Measurements from ENCODE around the gene GRID1.
A peak's percentile ranks its signal among the peaks of the same experiment; 100 is the strongest.
"Not testable (repeated sequence)": the region's sequence is repeated elsewhere in the genome, so short reads cannot be mapped to it uniquely, and the experiment has no call there.

The GRID1 gene

DNA sequence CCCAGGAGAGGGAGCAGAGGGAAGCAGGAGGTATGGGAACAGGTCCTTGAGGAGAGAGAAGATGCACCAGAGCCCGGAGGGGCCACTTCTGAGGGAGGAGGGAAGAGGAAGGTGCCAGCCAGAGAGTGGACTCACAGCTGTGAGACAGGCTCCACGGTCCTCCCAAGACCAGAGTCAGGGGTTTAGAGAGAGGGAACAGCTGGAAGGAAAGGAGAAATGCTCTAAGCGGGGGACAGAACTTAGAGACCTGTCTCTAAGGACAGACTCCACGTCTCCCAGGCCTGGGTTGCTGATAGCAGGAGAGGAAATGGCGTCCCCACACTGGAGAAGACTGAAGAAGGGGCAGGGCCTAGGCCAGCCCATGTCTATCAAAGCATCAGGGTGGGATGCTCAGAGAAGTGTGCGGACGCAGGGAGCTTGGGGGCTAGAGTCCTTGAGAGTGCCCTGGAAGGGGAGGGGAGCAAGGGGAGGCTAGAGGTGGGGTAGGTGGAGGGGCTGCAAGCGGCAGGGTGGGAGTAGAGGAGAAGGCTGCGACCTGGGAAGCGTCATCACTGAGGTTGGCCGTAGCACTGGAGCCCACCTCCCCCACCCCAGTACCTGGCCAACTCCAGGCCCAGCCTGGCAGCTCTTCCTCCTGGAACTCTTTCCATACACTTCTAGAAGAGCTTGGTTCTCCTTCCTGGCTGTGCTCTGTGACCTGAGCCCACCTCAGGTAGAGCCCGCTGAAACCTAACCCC, 25.6 kb upstream of the GRID1 start:
- no peak for DNase-seq

DNA sequence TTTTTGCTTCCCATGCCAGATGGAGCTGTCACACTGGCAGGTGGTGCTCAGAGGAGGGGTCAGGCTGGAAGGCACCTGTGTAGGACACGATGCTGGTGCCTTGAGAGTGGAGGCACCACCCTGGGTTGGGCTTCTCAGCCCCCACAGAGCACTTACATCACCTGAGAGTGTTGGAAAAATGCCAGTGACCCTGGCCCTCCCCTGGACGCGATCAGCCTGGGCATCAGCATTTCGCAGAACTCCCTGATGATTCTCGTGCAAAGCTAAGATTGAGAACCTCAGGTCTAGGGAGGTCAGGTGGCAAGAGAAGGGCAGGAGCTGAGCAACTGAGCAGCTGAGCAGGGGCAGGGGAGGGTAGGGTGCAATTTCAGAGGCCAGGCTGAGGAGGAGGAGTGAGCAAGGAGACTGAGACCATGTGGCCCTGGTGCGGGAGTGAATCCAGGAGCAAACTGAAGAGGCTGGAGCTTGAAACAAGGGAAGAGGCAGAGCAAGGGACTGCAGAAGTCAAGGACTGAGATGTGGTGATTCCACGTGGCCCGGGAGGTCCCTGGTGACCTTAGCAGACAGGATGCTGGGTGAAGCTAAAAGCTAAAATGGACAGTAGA, 24.7 kb upstream of the GRID1 start:
- no peak for DNase-seq

- DNase-seq = no peak
Measured at GRCh38 chr10:86390337-86391120, 23.9 kb upstream of the GRID1 start.

DNA sequence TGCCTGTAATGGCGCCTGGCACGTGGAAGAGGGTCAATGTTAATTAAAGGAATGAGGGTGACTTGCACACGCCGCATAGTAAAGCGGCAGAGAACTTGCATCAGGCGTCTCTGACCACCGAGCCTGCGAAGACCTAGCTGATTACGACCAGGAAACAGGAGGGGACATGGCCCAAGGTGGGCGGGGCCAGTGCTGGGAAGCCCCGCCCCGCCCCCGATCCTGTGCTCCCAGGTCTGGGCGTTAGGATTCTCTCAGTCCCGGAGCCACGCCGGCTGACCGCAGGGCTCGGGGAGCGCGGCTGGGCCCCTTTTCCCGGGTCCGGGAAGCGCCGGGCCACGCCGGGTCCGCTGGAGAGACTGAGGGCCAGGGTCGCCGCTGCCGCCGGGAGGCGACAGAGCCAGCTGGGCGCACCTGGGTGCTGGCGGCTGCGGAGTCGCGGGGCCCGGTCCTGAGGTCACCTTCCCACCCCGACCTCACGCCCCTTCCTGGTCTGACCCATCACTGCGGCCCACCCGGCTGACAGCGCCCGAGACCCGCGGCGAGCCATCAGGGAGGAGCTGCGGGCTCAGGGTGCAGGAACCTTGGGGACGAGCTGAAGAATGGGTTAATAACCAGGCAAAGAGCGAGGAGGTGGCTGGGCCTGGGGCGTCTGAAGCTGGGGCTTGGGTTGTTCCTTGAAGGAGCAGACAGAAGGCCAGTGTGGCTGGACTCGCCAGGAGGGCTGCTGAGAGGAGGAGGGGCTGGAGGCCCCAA, 23.0 kb upstream of the GRID1 start:
- DNase-seq = no peak

DNA sequence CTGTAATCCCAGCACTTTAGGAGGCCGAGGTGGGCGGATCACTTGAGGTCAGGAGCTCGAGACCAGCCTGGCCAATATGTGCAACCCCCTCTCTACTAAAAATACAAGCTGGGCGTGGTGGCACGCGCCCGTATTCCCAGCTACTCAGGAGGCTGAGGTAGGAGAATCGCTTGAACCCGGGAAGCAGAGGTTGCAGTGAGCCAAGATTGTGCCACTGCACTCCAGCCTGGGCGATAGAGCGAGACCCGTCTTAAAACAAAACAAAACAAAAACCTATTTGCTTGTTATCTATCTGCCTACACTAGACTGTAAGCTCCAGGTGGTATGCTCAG, 22.5 kb upstream of the GRID1 start:
- DNase-seq = not testable (repeated sequence)

DNA sequence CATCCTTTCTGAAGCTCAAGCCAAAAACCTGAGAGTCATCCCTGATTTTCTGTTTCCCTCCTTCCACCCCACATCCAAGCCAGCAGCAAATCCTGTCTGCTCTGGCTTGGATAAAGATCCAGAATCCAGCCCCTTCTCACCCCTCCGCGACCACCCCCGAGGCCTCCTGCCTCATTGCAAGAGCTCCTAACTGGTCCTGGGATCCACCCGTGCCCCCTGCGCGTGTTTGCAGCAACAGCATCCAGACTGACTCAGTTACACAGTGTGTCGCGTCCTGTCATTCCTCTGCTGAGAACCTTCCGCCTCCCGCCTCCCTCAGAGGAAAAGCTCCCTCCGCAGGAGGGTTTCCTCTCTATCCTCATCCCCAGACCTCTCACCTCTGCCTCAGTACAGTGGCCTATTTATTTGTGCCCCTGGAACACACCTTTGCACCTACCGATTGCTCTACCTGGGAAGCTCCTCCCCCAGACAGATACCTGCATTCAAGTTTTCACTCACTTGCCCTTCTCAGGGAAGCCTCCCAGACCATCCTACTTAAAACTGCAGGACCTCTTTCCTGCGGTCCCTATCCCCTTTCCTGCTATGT, 21.6 kb upstream of the GRID1 start:
- DNase-seq = no peak

GRCh38 chr10:86387178-86387794, 20.7 kb upstream of the GRID1 start:
- DNase-seq = no peak

DNA sequence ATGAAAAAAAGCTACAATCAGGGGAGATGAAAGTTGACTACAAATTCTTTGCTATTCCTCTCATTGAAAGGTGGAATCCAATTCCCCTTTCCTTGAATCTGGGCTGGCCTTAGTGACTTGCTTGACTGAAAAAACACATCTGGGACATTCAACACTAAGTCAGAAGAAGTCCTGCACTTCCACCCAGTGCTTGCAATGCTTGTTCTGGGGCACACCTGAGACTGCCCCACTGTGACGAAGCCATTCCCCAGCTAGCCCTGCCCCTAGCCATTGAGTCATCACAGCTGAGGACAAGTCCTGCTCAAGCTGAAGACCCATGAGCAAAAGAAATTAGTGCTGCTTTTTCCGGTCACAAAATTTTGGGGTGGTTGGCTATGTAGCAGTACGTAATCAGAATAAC, 19.2 kb upstream of the GRID1 start:
- no peak for DNase-seq

- no peak for DNase-seq
Measured at GRCh38 chr10:86377797-86378146, 11.2 kb upstream of the GRID1 start.

- DNase-seq = peak; percentile 36
Measured at GRCh38 chr10:86376852-86377796, 10.5 kb upstream of the GRID1 start.

DNA sequence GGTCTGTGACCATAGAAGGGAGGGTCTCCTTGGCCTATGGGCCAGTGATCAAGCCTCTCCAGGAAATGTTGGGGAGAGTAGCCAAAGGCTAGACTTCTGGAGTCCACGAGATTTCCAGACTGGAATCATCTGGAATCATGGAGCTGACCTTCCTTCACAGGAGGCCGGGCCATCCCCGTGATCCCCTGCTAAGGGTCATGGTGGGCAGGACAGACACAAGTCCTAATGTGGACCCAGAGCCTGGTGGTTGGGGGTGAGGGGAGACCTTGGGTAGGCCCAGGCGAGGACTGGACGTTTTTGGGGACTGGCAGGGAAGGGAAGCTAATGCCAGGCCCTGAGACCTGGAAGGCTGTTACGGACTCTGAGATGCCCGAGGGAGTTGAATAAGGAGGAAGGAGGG, 9.8 kb upstream of the GRID1 start:
- no peak for DNase-seq

DNA sequence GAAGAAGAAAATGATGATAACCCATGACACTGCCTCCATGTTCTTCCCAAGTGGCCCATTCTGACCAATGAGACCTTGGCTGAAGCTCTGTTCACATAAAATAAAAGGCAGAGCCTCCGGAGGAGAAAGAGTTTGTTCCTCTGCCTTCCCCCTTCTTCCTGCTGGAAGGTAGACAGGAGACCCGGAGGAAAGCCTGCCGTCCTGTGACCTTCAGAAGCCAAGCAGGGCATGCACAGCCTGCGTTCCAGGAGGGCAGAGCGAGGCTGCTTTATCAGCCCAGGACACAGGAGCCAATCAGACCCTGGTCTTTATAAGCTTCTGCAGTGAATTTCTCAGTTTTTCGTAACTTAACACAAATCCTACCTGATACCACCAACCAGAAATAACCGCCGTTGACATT, 8.6 kb upstream of the GRID1 start:
- no peak for DNase-seq

DNA sequence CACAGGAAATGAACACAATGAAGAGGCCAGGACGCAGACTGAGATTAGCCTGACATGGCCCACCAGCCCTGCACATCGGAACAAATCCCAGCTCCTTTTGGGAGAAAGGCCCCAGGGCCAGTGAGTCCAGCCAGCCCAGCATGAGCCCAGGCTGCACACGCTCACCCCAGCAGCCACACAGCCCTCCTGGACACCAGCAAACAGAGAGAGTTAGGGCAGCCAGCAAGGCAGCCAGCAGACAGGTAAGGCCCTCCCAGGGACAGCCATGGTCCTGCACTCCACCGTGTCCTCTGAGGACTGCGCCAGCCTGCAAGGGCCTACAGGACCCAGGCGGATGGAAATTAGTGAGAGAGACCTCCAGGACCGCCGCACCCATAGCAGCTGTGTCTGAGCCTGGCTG, 8.1 kb upstream of the GRID1 start:
- no peak for DNase-seq

DNA sequence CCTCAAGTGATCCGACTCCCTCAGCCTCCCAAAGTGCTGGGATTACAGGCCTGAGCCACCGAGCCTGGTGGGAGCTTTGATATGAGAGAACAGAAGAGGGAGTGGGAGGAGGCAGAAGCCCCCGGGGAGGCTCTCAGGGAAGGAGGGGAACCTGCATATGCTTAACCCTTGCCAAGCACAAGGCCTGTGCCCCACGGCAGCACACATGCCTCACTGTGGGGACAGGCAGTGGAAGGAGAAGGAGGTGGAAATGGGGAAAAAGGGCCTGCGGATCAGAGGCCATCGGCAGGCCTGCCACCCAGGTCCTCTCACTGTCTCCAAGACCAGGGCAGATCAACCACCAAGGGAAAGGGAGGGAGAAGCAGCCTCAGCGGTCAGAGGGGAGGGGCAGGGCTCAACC, 7.2 kb upstream of the GRID1 start:
- DNase-seq = no peak

DNA sequence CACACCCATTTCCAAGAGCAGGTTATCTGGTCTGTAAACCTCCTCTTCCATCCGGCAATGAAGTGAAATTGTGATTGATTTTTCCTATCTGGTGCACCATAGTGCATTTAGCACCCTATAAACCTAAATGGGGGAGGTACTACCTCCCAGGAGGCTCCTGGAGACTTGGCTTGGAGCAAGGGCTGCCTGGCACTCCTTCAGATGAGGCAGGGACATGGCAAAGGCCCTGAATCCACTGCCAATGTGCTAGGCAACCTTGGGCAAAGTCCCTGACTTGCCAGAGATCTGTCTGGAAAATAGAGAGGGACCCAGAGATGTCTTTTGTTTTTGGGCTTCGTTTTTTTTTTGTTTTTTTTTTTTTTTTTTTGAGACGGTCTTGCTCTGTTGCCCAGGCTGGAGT, 6.7 kb upstream of the GRID1 start:
- no peak for DNase-seq

DNA sequence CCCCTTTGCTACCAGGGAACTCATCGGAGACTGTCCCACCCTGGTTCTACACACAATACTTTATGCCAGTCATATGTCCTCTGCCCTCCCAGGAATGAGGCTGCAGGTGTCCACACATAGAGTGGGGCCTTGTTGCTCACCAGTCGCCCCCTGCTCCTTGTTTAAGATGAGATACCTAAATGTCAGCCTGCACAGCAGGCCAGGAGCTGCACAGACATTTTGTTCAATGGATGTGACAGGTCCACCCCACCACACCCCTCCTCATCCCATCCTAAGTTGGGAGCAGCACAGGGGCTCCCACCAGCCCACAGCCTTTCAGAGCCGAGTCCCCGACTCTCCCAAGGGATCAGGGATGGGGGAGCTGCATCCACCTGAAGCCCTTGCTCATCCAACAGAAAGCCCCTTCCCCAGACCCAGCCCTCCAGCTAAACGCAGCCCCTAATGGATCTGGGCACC, 6.2 kb upstream of the GRID1 start:
- DNase-seq = no peak

GRCh38 chr10:86372119-86372783, 5.7 kb upstream of the GRID1 start:
- DNase-seq = no peak

GRCh38 chr10:86371691-86372090, 5.1 kb upstream of the GRID1 start:
- DNase-seq = no peak

DNA sequence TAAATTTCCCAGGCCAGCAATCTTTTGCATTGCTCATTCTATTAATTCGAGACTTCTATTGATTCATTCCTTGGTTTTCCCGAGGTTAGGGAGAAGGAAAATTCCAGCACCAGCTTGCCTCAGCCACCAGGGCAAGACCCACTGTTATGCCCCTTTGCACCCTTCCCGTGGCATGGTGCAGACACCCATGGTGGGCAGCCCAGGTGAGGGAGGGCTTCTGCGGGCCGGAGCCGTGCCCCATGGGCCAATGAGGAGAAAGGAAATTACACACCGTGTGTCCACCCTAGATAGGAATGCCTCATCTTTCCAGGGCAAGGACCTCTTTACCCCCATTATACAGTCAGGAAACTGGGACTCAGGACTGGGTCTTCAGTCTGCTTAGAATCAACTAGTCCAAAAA, 4.5 kb upstream of the GRID1 start:
- DNase-seq = no peak

DNA sequence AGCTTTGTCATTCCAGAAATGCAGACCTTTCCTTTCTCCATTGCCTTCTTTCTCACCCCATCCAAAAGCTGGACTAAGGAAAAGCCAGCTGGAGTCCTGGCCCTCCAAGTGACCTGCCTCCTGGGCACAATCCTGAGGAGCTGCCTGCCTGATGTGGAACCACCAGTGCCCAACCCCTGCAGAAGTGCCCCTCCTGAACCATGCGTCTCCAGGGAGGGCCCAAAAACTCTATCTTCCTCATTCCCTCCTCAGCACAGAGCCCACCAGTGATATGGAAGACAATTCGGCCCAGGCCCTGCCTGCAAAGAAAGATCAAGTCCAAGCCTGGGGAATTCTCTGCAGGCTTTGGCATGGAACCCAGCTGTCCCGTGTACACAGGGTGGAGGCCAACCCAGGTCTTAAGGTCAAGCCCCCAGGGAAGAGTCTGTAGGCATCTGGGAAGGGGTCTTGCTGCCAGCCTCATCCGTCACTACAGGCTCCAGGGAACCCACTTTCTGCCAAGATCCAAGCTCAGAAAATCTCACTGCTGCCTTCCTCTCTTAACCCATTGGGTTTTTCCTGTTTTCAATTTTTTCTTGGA, 3.5 kb upstream of the GRID1 start:
- DNase-seq = no peak

DNA sequence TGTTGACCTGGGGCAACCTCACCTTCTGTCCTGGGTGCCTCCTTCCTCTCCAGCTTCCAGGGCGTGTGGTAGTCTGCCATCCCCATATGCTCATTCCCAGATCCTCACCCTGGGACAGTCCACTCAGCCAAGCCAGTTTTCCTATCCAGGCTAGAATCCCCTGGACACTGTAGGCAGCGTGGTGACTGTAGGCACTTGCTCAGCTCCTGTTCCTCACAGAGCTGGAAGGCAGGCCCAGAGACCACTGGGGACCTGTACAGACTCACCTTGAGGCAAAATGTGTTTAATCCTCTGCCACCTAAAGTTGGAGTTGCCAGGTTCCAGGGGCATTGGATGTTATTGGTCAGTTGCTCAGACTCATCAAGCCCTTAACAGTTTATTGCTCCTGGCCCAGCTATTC, 2.4 kb upstream of the GRID1 start:
- no peak for DNase-seq
